ENCODE measurements around the gene AP5Z1. TPM values are rescaled to one million over a fixed set of nuclear protein-coding genes. Genes with fewer than 3 reads are reported as not detected.
A peak's percentile ranks its signal among the peaks of the same experiment; 100 is the strongest.

AP5Z1 gene
- polyA plus RNA-seq, 12 donors: 10.3 to 17.8 (median 13.4) TPM; not detected in 1

- peak; percentile 95 for DNase-seq
Measured at GRCh38 chr7:4744391-4745264, 30.8 kb upstream of the AP5Z1 start.

DNA sequence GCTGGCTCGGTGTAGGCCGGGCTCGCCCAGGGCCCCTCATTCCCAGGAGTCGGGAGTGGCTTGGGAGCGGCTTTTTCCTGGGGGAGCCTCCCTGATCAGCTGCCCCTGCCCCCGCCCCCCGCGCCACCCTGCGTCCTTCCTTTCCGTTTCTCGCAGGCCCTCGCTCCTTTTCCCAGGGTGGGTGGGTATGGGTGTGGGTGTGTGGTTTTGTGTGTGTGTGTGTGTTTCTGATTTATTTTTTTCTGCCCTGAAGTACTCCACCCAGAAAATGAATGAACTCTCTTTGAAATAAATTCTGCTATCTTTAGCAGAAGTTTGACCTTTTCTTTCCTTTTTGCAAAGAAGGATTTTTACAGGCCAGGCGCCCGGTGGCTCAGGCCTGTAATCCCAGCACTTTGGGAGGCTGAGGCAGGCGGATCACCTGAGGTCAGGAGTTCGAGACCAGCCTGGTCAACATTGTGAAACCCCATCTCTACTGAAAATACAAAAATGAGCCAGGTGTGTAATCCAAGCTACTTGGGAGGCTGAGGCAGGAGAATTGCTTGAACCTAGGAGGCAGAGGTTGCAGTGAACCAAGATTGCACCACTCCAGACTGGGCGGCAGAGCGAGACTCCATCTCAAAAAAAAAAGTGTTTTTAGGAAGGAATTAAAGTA lies 30.0 kb upstream of the AP5Z1 start:
- DNase-seq: no peak

- peak; percentile 52 for DNase-seq
Measured at GRCh38 chr7:4745971-4746919, 29.2 kb upstream of the AP5Z1 start.

GRCh38 chr7:4747013-4747412 lies 28.4 kb upstream of the AP5Z1 start:
- DNase-seq: no peak

GRCh38 chr7:4747746-4748145 lies 27.7 kb upstream of the AP5Z1 start:
- no peak for DNase-seq

GRCh38 chr7:4748231-4748681 lies 27.2 kb upstream of the AP5Z1 start:
- no peak for DNase-seq

GRCh38 chr7:4749363-4749762 lies 26.1 kb upstream of the AP5Z1 start:
- DNase-seq: no peak

DNA sequence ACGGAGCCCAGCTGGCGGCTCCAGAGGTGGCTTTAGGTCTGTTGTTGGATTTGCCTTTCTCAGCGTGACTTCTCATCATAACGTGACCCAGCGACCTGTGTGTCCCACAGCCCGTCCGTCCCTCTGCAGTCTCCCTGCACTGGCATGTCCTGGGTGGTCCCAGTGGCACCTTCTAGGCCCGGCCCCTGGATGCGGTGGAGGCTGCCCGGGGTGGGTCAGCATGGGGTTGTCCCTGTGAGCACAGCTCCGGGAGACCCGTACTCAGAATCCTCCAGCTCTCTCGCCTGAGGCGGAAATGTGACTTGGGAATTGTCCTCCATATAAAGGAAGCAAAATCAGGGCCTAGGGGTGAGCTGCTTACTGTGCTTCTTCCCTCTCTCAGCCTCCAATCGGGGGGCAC lies 25.6 kb upstream of the AP5Z1 start:
- no peak for DNase-seq

DNA sequence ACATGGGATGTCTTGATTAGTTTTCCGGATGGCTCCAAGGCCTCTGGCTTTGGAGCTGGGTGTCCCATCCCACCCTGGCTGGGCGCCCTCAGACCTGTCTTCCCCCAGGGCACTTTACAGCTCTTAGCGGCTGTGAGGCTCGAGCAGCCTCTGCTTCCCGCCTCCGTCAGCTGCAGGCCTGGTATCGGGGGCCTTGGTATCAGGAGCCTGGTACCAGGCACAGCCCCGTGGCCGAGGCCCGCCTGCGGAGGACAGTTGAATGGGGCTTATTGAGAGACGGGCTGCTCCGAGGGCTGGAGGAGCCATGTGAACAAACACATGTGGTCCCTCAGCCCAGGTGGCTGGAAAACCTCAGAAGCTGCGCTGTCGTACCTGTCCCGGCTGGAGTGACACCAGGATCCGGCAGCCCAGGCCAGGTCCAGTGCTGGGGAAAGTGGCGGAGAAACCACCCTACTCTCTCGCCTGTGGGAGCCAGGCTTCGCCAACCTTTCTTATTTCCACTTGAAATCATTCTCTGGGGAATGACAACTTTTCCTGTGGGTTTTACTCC lies 23.9 kb upstream of the AP5Z1 start:
- DNase-seq: no peak

DNA sequence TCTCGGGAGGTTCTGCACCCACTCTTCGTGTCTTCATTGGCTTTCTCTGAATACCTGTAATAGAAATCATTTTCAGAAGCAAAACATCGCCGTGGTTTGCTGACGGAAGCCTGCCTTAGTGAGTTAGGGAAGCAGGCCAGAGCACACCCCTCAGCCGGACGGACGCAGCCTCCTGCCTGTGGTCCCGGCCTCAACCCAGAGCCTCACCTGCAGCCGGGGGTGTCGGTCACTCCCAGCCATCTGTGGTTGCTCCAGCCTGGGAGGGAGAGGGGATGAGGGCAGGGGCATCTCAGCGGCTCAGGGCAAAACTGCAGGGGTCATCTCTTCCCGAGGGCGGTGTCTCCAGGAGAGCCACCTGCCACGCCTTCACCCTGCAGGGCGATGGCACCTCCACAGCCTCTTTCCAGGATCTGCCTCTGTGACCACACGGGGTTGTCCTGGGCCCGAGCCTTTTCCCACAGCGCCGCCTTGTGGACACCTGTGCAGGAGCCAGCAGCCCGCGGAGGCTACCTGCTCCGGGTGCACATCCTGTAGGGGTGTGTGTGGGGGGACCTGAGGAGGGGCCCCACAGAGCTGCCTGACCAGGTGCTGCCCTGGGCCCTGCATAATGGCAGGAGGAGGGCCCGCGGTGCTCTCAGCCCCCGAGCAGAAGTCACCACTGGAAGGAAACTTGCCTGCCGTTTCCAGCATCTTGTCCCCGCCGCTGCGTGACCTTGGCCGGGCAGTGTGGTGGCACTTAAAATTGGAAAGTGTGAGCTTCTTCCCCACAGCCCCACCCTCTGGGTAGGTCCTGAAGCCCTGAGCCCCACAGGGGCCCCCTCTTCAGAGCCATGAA lies 21.6 kb upstream of the AP5Z1 start:
- peak; percentile 60 for DNase-seq

- DNase-seq: no peak
Measured at GRCh38 chr7:4754433-4755010, 20.9 kb upstream of the AP5Z1 start.

- DNase-seq: no peak
Measured at GRCh38 chr7:4755045-4755444, 20.4 kb upstream of the AP5Z1 start.

GRCh38 chr7:4758111-4758510 lies 17.3 kb upstream of the AP5Z1 start:
- no peak for DNase-seq

- DNase-seq: no peak
Measured at GRCh38 chr7:4758791-4759190, 16.6 kb upstream of the AP5Z1 start.

GRCh38 chr7:4759211-4759610 lies 16.2 kb upstream of the AP5Z1 start:
- DNase-seq: no peak

DNA sequence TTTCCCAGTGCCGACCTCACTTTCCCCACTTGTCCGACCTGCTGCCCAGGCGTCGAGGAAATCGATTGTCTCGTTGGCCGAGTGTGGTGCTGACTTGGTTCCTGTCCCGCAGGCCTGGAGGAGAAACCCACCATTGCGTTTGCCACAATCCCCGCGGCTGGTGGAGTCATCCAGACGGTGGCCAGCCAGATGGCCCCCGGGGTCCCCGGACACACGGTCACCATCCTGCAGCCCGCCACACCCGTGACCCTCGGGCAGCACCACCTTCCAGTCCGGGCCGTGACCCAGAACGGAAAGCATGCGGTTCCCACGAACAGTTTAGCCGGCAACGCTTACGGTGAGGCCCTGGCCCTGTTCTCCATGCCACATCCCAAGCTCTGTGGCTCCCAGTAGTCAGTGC lies 14.5 kb upstream of the AP5Z1 start:
- DNase-seq: no peak

- no peak for DNase-seq
Measured at GRCh38 chr7:4762121-4763055, 13.0 kb upstream of the AP5Z1 start.

- DNase-seq: no peak
Measured at GRCh38 chr7:4763091-4763793, 12.2 kb upstream of the AP5Z1 start.

GRCh38 chr7:4763794-4764185 lies 11.6 kb upstream of the AP5Z1 start:
- no peak for DNase-seq
